PFSK-1 (cell line): ENCODE measurements around the gene GRM4.

Source experiments
- FOXP2 ChIP-seq: optimal IDR thresholded peaks from 2 replicates; pipeline ENCODE3; 2011; ENCODE audit warnings: borderline replicate concordance, control low read depth, inconsistent platforms; ENCODE audit not compliant: insufficient read depth; ENCODE audit errors: extremely low read length, extremely low read depth
- POLR2AphosphoS5 ChIP-seq: IDR thresholded peaks from 2 replicates; pipeline ENCODE4 v1.6.1; 2012; ENCODE audit warnings: low read depth, mild to moderate bottlenecking, control low read depth, low read length, moderate library complexity
- SIN3A ChIP-seq: IDR thresholded peaks from 2 replicates; pipeline ENCODE4 v1.6.1; 2012; ENCODE audit warnings: mild to moderate bottlenecking, low read length, moderate library complexity, borderline replicate concordance; ENCODE audit not compliant: insufficient read depth
- TAF1 ChIP-seq: IDR thresholded peaks from 2 replicates; pipeline ENCODE4 v1.6.1; 2012; ENCODE audit warnings: low read length, control low read depth, borderline replicate concordance; ENCODE audit not compliant: insufficient read depth
- TF ChIP-seq, protein P1 (sequence below), 2 experiments: IDR thresholded peaks; 2 replicates each; pipeline versions ENCODE4 v1.6.1 to v1.8.0; 2011 to 2012; ENCODE audit warnings: low read depth in 2 of 2, low read length in 2 of 2, control low read depth in 1 of 2, inconsistent platforms in 1 of 2, mild to moderate bottlenecking in 1 of 2, moderate library complexity in 1 of 2; ENCODE audit not compliant: insufficient read depth in 1 of 2

The GRM4 gene

GRCh38 chr6:34066218-34066571, 79.7 kb downstream of the GRM4 start:
- no peak for TF ChIP-seq SIN3A
- TF ChIP-seq TAF1: no peak

DNA sequence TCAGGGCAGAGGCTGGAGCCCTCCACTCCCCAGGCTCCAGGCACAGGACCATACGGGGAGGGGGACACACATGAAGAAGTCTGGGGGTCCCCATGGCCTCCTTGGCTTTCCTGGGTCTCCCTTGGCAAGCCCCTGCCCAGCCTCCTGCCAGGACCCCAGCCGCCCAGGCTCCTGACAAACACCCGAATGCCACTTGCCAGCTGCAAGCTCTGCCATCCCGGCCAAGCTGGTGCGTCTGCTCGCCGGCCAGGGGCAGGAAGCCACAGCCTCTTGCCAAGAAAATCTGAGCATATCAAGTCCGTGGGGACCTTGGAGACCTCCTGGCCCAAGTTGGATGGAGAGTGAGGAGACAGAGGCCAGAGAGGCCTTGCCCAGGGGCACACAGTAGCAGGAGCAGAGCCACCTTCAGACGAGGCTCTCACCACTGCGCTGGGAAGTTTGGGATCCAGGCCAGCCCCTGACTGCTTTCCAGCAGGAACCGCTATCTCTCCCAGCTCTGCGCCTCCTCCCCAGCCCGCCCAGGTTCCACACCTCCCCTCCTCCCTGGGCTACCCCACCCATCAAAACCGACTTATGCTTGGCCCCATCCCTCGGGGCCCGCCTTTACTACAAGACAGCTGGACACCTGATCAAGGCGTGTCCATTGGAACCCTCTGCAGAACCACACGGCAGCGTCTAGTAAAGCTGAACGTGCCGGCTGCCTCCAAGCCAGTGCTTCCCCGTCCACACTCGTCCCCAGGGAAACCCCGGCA, 80.2 kb downstream of the GRM4 start:
- TF ChIP-seq POLR2AphosphoS5: no peak
- no peak for TF ChIP-seq FOXP2
- no peak for TF ChIP-seq SIN3A
- TF ChIP-seq, protein P1, sequence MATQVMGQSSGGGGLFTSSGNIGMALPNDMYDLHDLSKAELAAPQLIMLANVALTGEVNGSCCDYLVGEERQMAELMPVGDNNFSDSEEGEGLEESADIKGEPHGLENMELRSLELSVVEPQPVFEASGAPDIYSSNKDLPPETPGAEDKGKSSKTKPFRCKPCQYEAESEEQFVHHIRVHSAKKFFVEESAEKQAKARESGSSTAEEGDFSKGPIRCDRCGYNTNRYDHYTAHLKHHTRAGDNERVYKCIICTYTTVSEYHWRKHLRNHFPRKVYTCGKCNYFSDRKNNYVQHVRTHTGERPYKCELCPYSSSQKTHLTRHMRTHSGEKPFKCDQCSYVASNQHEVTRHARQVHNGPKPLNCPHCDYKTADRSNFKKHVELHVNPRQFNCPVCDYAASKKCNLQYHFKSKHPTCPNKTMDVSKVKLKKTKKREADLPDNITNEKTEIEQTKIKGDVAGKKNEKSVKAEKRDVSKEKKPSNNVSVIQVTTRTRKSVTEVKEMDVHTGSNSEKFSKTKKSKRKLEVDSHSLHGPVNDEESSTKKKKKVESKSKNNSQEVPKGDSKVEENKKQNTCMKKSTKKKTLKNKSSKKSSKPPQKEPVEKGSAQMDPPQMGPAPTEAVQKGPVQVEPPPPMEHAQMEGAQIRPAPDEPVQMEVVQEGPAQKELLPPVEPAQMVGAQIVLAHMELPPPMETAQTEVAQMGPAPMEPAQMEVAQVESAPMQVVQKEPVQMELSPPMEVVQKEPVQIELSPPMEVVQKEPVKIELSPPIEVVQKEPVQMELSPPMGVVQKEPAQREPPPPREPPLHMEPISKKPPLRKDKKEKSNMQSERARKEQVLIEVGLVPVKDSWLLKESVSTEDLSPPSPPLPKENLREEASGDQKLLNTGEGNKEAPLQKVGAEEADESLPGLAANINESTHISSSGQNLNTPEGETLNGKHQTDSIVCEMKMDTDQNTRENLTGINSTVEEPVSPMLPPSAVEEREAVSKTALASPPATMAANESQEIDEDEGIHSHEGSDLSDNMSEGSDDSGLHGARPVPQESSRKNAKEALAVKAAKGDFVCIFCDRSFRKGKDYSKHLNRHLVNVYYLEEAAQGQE (IDR thresholded peaks at IDR 0.05; ENCODE audit: insufficient read depth in 1 of 2, low read depth in 2 of 2, low read length in 2 of 2): no peak
- no peak for TF ChIP-seq TAF1

DNA sequence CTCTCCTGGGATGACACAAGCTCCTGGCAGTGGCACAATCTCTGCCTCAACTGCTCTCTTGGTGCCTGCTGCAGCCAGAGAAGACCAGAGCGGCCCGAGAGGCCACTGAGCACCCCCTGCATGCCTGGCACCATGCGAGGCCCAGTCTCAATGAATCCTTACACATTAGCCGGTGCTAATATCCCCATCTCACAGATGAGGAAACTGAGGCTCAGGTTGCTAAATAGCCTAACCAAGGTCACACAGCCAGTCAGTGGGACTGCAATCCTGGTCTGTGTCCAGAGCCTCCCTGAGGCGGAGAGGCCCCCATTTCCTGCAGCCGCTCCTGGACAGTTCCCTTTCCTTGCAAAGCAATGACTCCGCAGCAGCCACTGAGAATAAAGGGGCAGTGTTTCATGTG, 81.2 kb downstream of the GRM4 start:
- TF ChIP-seq POLR2AphosphoS5 (no peak), TAF1 (no peak), FOXP2 (no peak), SIN3A (no peak)
- TF ChIP-seq, protein P1 (IDR thresholded peaks at IDR 0.05; ENCODE audit: insufficient read depth in 1 of 2, low read depth in 2 of 2, low read length in 2 of 2): peak in 1 of 2 experiments; percentile 56; a peak in 1 of 4 replicates

DNA sequence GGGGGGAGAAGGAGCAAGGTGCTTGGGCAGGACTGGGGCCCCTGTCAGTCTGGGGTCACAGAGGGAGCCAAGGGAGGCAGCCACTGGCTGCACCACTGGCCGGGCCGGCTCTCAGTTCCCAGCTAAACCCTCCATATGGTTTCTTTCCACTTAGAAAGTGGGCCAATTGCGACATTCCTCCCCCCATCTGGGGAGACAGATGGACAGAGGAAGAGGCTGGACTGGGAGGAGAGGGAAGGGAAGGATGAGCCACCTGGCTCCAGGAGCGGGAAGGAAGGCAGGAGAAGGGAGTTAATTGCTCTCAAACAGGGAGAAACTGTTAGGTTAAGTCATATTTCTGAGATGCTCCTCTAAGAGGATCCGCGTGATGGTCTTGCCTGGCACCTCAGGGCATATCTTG, 82.2 kb downstream of the GRM4 start:
- no peak for TF ChIP-seq TAF1
- no peak for TF ChIP-seq SIN3A
- TF ChIP-seq, protein P1 (IDR thresholded peaks at IDR 0.05; ENCODE audit: insufficient read depth in 1 of 2, low read depth in 2 of 2, low read length in 2 of 2): no peak
- TF ChIP-seq POLR2AphosphoS5: no peak
- no peak for TF ChIP-seq FOXP2

GRCh38 chr6:34062815-34063214, 83.1 kb downstream of the GRM4 start:
- no peak for TF ChIP-seq SIN3A
- TF ChIP-seq TAF1: no peak
- TF ChIP-seq, protein P1 (IDR thresholded peaks at IDR 0.05; ENCODE audit: insufficient read depth in 1 of 2, low read depth in 2 of 2, low read length in 2 of 2): no peak
